Mononuclear cell (primary cell): ENCODE measurements around the gene FANCB. TPM values are rescaled to one million over a fixed set of nuclear protein-coding genes. Genes with fewer than 3 reads are reported as not detected.

Experiments
- H3K27me3 ChIP-seq: 2 replicates; pipeline ENCODE4 v1.6.0; 2011; ENCODE audit warnings: low read length, control low read depth; ENCODE audit not compliant: insufficient read depth
- H3K4me1 ChIP-seq: 2 replicates; pipeline ENCODE4 v1.5.1; 2011; ENCODE audit warnings: mild to moderate bottlenecking, low read length, control low read depth; ENCODE audit not compliant: insufficient read depth
- H3K4me3 ChIP-seq: 2 replicates; pipeline ENCODE4 v1.5.1; 2011; ENCODE audit warnings: mild to moderate bottlenecking, low read length, moderate library complexity
- H3K9me3 ChIP-seq: 2 replicates; pipeline ENCODE4 v1.5.1; 2011; ENCODE audit warnings: low read depth, mild to moderate bottlenecking, control low read depth, low read length
- total RNA-seq: library from RNA; depleted of rRNA; stranded (reverse); fragments of >200 nt; gene quantifications from one replicate; pipeline ENCODE4 v1.2.3, GENCODE V29; 2012

The FANCB gene
- total RNA-seq, 1 donor = 5.4 TPM

GRCh38 chrX:14875624-14876023, 2.8 kb upstream of the FANCB start:
- H3K4me3 ChIP-seq = no peak overlapping the region
- H3K27me3 ChIP-seq = no peaks in the 10 kb centered on the region
- H3K9me3 ChIP-seq = no peaks in the 10 kb centered on the region
- peaks cover 22% of the 10 kb centered on the region for H3K4me1 ChIP-seq

GRCh38 chrX:14873676-14874049, 794 bp upstream of the FANCB start:
- H3K27me3 ChIP-seq = no peaks in the 10 kb centered on the region
- H3K4me1 ChIP-seq = peaks cover 19% of the 10 kb centered on the region
- H3K9me3 ChIP-seq = no peaks in the 10 kb centered on the region
- H3K4me3 ChIP-seq = peak overlapping the region; percentile 80

GRCh38 chrX:14872355-14872754, 514 bp downstream of the FANCB start:
- Histone ChIP-seq H3K27me3 (no peaks in the 10 kb centered on the region), H3K4me3 (peak overlapping the region; percentile 62), H3K9me3 (no peaks in the 10 kb centered on the region), H3K4me1 (peaks cover 19% of the 10 kb centered on the region)

GRCh38 chrX:14871767-14872166, 1.1 kb downstream of the FANCB start:
- H3K9me3 ChIP-seq = no peaks in the 10 kb centered on the region
- H3K4me1 ChIP-seq = peaks cover 19% of the 10 kb centered on the region
- no peak overlapping the region for H3K4me3 ChIP-seq
- H3K27me3 ChIP-seq = no peaks in the 10 kb centered on the region

GRCh38 chrX:14865201-14865600, 7.7 kb downstream of the FANCB start:
- no peaks in the 10 kb centered on the region for H3K27me3 ChIP-seq
- no peak overlapping the region for H3K4me3 ChIP-seq
- no peaks in the 10 kb centered on the region for H3K4me1 ChIP-seq
- no peaks in the 10 kb centered on the region for H3K9me3 ChIP-seq

- no peaks in the 10 kb centered on the region for H3K4me1 ChIP-seq
- H3K4me3 ChIP-seq = no peak overlapping the region
- H3K27me3 ChIP-seq = no peaks in the 10 kb centered on the region
- no peaks in the 10 kb centered on the region for H3K9me3 ChIP-seq
Measured at GRCh38 chrX:14864631-14865030, 8.2 kb downstream of the FANCB start.

- H3K9me3 ChIP-seq = no peaks in the 10 kb centered on the region
- H3K4me1 ChIP-seq = peaks cover 12% of the 10 kb centered on the region
- no peak overlapping the region for H3K4me3 ChIP-seq
Measured at GRCh38 chrX:14851526-14851925, 21.3 kb downstream of the FANCB start.

GRCh38 chrX:14843666-14844065, 29.2 kb downstream of the FANCB start:
- H3K4me1 ChIP-seq = peaks cover 16% of the 10 kb centered on the region
- no peaks in the 10 kb centered on the region for H3K9me3 ChIP-seq
- no peak overlapping the region for H3K4me3 ChIP-seq
- H3K27me3 ChIP-seq = no peaks in the 10 kb centered on the region

More at GRCh38 chrX:14851526-14851925, 21.3 kb downstream of the FANCB start:
- no peaks in the 10 kb centered on the region for H3K27me3 ChIP-seq

GRCh38 chrX:14837155-14837554, 35.7 kb downstream of the FANCB start:
- H3K27me3 ChIP-seq = no peaks in the 10 kb centered on the region
- no peak overlapping the region for H3K4me3 ChIP-seq
- no peaks in the 10 kb centered on the region for H3K9me3 ChIP-seq
- H3K4me1 ChIP-seq = peaks cover 7% of the 10 kb centered on the region

- Histone ChIP-seq H3K4me3 (no peak overlapping the region), H3K9me3 (no peaks in the 10 kb centered on the region), H3K4me1 (no peaks in the 10 kb centered on the region), H3K27me3 (no peaks in the 10 kb centered on the region)
Measured at GRCh38 chrX:14832586-14832985, 40.3 kb downstream of the FANCB start.

GRCh38 chrX:14832151-14832550, 40.7 kb downstream of the FANCB start:
- H3K4me1 ChIP-seq = no peaks in the 10 kb centered on the region
- no peak overlapping the region for H3K4me3 ChIP-seq
- no peaks in the 10 kb centered on the region for H3K27me3 ChIP-seq
- H3K9me3 ChIP-seq = no peaks in the 10 kb centered on the region

GRCh38 chrX:14829643-14830042, 43.2 kb downstream of the FANCB start:
- H3K4me1 ChIP-seq = no peaks in the 10 kb centered on the region
- H3K9me3 ChIP-seq = no peaks in the 10 kb centered on the region
- no peak overlapping the region for H3K4me3 ChIP-seq
- no peaks in the 10 kb centered on the region for H3K27me3 ChIP-seq

- no peaks in the 10 kb centered on the region for H3K9me3 ChIP-seq
- H3K4me1 ChIP-seq = no peaks in the 10 kb centered on the region
- no peak overlapping the region for H3K4me3 ChIP-seq
- H3K27me3 ChIP-seq = no peaks in the 10 kb centered on the region
Measured at GRCh38 chrX:14826319-14826718, 46.5 kb downstream of the FANCB start.

- Histone ChIP-seq H3K27me3 (no peaks in the 10 kb centered on the region), H3K9me3 (no peaks in the 10 kb centered on the region), H3K4me3 (no peak overlapping the region), H3K4me1 (no peaks in the 10 kb centered on the region)
Measured at GRCh38 chrX:14825851-14826250, 47.0 kb downstream of the FANCB start.

- Histone ChIP-seq H3K4me3 (no peak overlapping the region), H3K4me1 (peaks cover 10% of the 10 kb centered on the region), H3K27me3 (no peaks in the 10 kb centered on the region), H3K9me3 (no peaks in the 10 kb centered on the region)
Measured at GRCh38 chrX:14819769-14820168, 53.1 kb downstream of the FANCB start.

GRCh38 chrX:14817571-14817970, 55.3 kb downstream of the FANCB start:
- no peak overlapping the region for H3K4me3 ChIP-seq

More at GRCh38 chrX:14817571-14817970, 55.3 kb downstream of the FANCB start:
- Histone ChIP-seq H3K9me3 (no peaks in the 10 kb centered on the region), H3K4me1 (peaks cover 10% of the 10 kb centered on the region), H3K27me3 (no peaks in the 10 kb centered on the region)
